K562 (cell line): ENCODE measurements around the gene BCAS3.

ENCODE experiments used
- BHLHE40 ChIP-seq: IDR thresholded peaks from 2 replicates; pipeline ENCODE4 v1.6.1; 2011; ENCODE audit warnings: low read length, improper control_type of control experiment
- CREM ChIP-seq: IDR thresholded peaks from 2 replicates; pipeline ENCODE4 v1.6.1; 2014; ENCODE audit warnings: antibody characterized with exemption, low read depth
- JUN ChIP-seq, 2 experiments: sonication (generic) in 1 of 2; formaldehyde crosslinking in 1 of 2; IDR thresholded peaks; 2 replicates each; pipeline versions ENCODE4 v1.6.1 to v1.8.0; 2012 to 2022; ENCODE audit warnings: borderline replicate concordance in 2 of 2, mild to moderate bottlenecking in 2 of 2, improper control_type of control experiment in 1 of 2, low read depth in 1 of 2, low read length in 1 of 2, missing genetic modification reagents in 1 of 2
- MAX ChIP-seq: sonication (generic); formaldehyde crosslinking; IDR thresholded peaks from 2 replicates; pipeline ENCODE4 v1.9.0; 2022; ENCODE audit warnings: mild to moderate bottlenecking, missing genetic modification reagents
- NFYB ChIP-seq: IDR thresholded peaks from 2 replicates; pipeline ENCODE4 v1.6.1; 2011; ENCODE audit warnings: mild to moderate bottlenecking, moderate library complexity; ENCODE audit not compliant: insufficient read length; ENCODE audit errors: extremely low read depth
- RAD21 ChIP-seq, 2 experiments: fragments of 250-450 bp in 1 of 2; fragments of 450-650 bp in 1 of 2; sonication (Bioruptor Pico) in 1 of 2; formaldehyde crosslinking in 1 of 2; IDR thresholded peaks in 1 of 2; conservative IDR thresholded peaks in 1 of 2; 2 replicates each; pipeline versions ENCODE4 v1.4.0 to v1.8.0; 2020 to 2022; ENCODE audit warnings: mild to moderate bottlenecking in 2 of 2, moderate library complexity in 1 of 2
- SREBF2 ChIP-seq: sonication (generic); formaldehyde crosslinking; IDR thresholded peaks from 2 replicates; pipeline ENCODE4 v1.4.0; 2020; ENCODE audit warnings: mild to moderate bottlenecking, missing genetic modification reagents
- STAG1 ChIP-seq: sonication (generic); formaldehyde crosslinking; IDR thresholded peaks from 2 replicates; pipeline ENCODE4 v1.5.0; 2020; ENCODE audit warnings: missing genetic modification reagents, borderline replicate concordance
- THAP12 ChIP-seq: fragments of 250-450 bp; sonication (Bioruptor Pico); IDR thresholded peaks from 2 replicates; pipeline ENCODE4 v1.9.0; 2021; ENCODE audit warnings: mild to moderate bottlenecking, inconsistent platforms
- ZFP91 ChIP-seq: sonication (generic); formaldehyde crosslinking; IDR thresholded peaks from 2 replicates; pipeline ENCODE4 v1.8.0; 2022; ENCODE audit warnings: mild to moderate bottlenecking, missing genetic modification reagents
- ZNF253 ChIP-seq: fragments of 250-450 bp; sonication (Bioruptor Pico); conservative IDR thresholded peaks from 2 replicates; pipeline ENCODE4 v1.6.1; 2021; ENCODE audit warnings: mild to moderate bottlenecking
- ZNF668 ChIP-seq: fragments of 250-450 bp; sonication (Bioruptor Pico); IDR thresholded peaks from 2 replicates; pipeline ENCODE4 v1.8.0; 2022; ENCODE audit warnings: mild to moderate bottlenecking, inconsistent platforms
- ZNF707 ChIP-seq: fragments of 250-450 bp; sonication (Bioruptor Pico); conservative IDR thresholded peaks from 2 replicates; pipeline ENCODE4 v1.8.0; 2022; ENCODE audit warnings: inconsistent platforms, mild to moderate bottlenecking, moderate library complexity

DNA sequence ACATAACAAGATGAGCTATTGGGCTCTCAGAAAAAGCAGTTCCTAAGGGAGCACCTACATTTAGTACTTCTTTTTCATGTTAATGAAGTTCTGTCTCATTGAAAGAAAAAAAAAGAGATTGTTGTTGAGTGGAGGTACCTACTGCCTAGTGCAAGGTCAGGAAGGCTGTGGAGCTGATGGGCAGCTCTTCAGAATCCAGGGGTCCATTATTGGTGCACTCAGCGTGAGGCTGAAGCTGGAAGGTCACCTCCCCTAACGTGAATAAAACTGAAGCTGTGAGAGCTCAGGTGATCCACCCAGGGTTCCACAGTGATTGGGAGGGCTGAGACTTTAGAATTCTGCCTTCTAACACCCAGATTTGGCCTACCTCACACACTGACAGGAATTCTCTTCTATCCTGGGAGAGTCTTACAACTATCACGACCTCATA is 568.1 kb downstream of the BCAS3 start:
- TF ChIP-seq ZNF253 (CRISPR knock-in tag): no peak
- no peak for TF ChIP-seq CREM
- TF ChIP-seq RAD21 (CRISPR knock-in tag; conservative IDR thresholded peaks at IDR 0.05 in 1 of 2, IDR thresholded peaks at IDR 0.05 in 1 of 2): no peak
- no peak for TF ChIP-seq JUN (IDR thresholded peaks at IDR 0.05; ENCODE audit: borderline replicate concordance, low read depth, low read length)
- TF ChIP-seq JUN (CRISPR knock-in tag; IDR thresholded peaks at IDR 0.05; ENCODE audit: borderline replicate concordance): no peak
- TF ChIP-seq STAG1: no peak
- TF ChIP-seq ZNF707 (CRISPR knock-in tag): no peak
- no peak for TF ChIP-seq NFYB
- TF ChIP-seq SREBF2 (CRISPR knock-in tag): no peak
- no peak for TF ChIP-seq ZNF668 (CRISPR knock-in tag)
- TF ChIP-seq ZFP91 (CRISPR knock-in tag): no peak
- TF ChIP-seq THAP12: no peak
- TF ChIP-seq MAX (CRISPR knock-in tag): no peak
- TF ChIP-seq BHLHE40: no peak
